HG03159 (cell line): Measurements from ENCODE around the gene SERTAD3.
"Not testable (repeated sequence)": the region's sequence is repeated elsewhere in the genome, so short reads cannot be mapped to it uniquely, and the experiment has no call there.

Experiments used
- ATAC-seq: cut with Tn5 transposase; IDR thresholded peaks from one replicate; pipeline ENCODE4 v1.9.1; 2021; ENCODE audit warnings: mild to moderate bottlenecking, moderate library complexity; ENCODE audit not compliant: unreplicated experiment

SERTAD3 gene

GRCh38 chr19:40428197-40428596, 15.9 kb downstream of the SERTAD3 start:
- ATAC-seq: not testable (repeated sequence)

DNA sequence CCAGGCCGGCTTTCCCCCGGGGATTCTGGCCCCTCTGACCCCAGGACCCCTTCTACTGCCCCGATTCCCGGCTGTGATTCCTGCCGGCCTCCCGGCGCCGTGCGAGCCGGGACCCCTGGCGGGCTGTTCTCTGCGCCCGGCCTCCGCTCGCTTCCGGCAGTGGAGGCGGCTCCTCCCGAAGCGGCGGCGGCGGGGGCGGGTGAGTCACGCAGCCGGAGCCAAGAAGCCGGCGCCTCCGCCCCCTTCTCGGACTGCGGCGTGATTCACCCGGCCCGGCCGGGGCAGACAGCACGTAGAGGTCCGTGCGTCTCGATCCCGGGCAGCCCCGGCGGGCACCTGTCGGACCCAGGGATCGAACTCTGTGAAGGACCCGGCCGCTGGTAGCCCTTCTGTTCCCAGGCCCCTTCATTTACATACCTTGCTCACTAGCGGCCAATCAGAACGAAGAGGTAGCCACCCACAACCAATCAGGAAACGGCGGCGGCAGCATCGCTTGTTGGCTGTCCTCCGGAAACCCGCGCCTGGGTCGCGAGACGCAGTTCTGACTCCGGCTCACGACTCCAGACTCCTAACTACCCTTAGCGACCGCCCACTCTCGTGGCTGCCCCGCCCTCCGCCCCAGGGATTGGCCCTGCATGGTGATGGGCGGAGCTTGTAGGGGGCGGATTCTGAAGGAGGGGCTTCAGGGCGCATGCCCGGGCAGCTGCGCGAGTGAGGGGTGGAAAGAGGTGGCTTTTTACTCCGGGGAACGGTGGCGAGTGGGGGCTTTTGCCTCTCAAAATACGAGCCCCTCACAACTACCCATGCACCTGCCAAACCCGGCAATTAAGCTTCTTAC, 18.5 kb downstream of the SERTAD3 start, which contains the start of gene SERTAD1:
Gene SERTAD1, minus strand, starts transcription at position 543 of the 838 bp plus-strand sequence. CDS start 2,446 bp downstream, outside the sequence.
- peak; percentile 84 for ATAC-seq

- ATAC-seq: no peak
Measured at GRCh38 chr19:40424637-40425449, 19.3 kb downstream of the SERTAD3 start.

GRCh38 chr19:40423938-40424337, 20.2 kb downstream of the SERTAD3 start:
- no peak for ATAC-seq

DNA sequence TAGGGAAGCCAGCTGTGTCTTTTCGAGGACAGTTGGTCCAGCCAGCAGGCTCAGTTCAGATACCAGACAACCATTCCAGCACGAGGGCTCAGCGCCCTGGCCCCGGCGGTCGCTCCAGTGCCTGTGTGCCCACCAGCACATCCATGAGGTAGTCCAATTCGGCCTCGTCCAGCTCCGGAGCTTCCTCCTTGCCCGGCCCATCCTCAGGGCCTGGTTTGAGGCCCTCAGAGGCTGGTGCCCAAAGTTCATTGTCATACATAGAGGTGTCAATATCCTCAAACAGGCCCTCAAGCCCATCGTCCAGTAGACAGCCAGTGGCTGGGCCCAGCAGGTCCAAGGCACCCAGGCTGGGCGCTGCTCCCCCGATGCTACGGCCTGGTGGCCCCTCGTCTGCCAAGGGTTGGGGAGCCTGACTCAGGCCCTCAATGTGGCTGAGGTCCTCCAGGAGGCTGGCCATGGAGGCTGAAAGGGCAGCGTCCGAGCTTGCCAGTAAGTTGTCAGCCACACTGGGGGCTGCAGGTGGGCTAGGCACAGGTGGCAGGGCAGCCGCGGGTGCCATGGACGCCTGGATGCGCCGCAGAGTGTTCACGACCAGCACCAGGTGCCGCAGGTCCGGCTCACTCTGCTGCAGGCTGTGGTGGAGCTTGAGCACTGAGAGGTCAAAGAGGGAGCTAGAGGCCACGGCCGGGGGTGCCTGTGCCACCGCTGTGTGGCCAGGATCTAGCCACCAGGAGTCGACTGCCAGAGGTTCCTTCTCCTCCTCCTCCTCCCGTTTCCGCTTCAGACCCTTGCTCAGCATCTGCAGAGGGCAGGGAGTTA, 21.2 kb downstream of the SERTAD3 start:
- no peak for ATAC-seq

GRCh38 chr19:40421993-40422747, 22.0 kb downstream of the SERTAD3 start:
- no peak for ATAC-seq

DNA sequence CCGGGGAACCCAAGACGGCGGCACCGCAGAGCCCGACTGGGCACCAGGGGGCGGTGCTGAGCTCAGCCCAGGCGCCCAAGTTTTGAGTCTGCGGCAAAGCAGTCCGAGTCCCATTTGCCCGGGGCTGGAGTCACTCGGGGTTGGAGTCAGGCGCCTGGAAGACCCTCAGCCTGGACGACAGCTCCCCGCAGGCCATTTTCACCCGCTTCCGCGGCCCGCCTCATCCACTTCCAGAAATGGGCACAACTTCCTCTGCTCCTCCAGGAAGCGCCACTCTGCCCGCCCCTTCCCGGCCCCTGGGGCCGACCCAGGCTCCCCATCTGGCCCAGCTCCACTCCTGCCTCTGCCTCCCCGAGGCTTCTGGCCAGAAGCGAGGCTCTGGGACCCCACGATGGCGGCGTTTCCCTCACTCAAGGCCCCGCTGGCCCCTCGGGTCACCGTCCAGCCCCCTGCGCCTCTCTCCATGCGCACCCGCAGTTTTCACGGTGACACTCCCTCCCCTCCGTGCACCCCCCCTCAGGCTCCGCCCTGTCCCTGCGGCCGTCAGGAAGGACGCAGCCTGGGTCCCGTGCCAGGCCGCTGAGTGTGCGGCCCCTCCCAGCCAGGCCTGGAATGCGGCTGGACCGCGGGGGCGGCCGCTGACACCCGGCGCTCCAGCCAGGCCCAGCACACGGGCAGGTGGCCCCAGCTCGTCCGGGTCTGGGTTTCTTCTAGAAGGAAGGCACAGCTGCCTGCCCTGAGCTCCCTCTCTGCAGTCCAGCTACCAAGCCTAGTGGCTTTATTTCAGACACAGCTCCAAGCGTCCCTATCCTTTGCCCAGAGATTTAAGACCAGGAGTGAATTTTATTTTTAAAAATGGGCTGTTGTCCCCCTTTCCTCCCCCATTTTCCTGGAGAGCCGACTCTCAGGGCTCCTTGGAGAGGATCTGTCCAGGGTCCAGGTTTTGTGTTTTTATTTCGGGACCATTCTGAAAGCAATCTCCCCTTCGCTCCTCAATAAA, 23.1 kb downstream of the SERTAD3 start:
- ATAC-seq: no peak

- ATAC-seq: no peak
Measured at GRCh38 chr19:40420451-40420765, 23.7 kb downstream of the SERTAD3 start.

DNA sequence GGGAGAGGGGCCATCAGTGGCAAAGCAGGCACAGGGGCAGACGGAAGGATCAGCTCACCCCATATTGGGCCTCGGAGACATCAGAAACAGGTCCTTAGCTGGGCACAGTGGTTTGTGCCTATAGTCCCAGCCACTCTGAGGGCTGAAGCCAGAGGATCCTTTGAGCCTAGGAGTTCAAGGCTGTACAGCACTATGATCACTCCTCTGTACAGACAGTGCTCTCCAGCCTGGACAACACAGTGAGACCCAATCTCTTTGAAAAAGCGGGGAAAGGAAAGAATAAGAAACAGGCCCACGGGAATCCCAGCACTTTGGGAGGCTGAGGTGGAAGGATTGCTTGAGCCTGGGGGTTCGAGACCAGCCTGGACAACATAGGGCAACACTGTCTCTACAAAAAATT, 24.4 kb downstream of the SERTAD3 start:
- ATAC-seq: no peak

- ATAC-seq: no peak
Measured at GRCh38 chr19:40419066-40419612, 25.0 kb downstream of the SERTAD3 start.

GRCh38 chr19:40418040-40418439, 26.1 kb downstream of the SERTAD3 start:
- ATAC-seq: no peak

GRCh38 chr19:40417643-40417981, 26.5 kb downstream of the SERTAD3 start:
- no peak for ATAC-seq

GRCh38 chr19:40416918-40417642, 27.1 kb downstream of the SERTAD3 start:
- no peak for ATAC-seq

GRCh38 chr19:40415768-40416167, 28.4 kb downstream of the SERTAD3 start:
- no peak for ATAC-seq

DNA sequence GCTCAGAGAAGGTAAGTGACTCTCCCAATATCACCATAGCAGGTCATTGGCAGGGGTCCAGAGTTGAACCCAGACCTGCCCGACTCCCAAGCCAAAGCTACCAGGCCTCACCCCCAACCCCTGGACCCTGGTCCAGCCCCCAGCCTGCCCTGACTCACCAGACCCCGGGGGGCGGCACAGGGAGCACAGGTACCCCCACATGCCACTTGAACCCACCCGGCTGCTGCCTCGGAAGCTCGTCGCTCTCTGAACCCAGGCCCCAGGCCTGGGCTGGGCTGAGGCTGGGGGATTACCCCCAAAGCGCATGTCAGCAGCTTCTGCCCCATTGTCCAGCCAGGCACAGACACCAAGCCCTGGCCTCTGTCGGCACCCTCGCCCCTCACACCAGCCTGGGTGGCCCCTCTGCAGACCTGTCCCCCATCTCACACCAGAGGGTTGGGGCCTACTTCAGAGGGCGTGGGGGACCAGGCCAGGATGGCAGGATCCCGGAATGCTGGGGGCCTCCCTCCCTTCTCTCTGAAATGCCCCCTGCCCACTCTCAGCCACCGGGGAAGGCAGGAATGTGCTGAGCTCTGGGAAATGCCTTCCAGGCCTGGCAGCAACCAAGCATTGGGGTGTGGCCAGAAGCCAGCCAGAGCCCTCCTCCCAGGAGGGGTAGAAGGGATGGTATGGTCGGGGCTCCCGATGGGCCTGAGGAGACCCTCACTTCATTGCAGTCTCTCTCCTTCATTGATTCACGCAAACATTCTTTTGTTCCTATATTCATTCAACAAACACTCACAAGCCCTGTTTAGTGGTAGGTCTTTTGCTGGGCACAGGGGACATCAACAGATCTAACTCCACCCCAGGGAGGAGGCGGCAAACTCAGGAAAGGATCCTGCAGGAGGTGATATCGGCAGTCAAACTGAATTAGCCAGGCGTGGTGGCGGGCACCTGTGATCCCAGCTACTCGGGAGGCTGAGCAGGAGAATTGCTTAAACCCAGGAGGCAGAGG, 29.3 kb downstream of the SERTAD3 start:
- no peak for ATAC-seq

DNA sequence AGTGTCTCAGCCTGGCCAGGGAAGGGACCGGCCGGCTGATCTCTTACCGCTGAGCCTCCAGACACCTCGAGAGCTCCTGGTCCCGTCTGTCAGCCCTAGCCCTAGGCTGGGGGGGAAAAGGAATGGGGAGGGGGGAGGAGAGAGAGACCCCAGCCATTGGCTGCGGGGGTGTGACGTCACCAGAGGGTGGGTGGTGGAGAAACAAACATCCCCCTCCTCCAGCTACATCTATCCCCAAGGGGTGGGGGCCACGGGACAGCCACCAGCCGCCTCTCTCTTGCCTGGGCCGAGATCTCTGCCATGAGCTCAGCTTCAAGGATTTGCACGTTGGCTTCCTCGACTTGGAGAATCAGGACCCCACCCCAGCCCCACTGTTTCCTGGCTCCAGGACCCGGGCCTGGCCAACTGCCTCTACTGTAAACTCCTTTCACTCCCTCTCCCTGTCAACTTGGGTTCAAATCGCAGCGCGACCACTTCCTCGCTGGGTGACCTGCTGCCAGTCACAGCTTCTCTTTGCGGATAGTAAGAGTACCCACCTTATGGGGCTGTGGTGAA, 30.8 kb downstream of the SERTAD3 start, which contains the start of gene PRX:
Gene PRX, minus strand, starts transcription at position 88 of the 555 bp plus-strand sequence. CDS start 5,446 bp downstream, outside the sequence.
- no peak for ATAC-seq

GRCh38 chr19:40412866-40413265, 31.3 kb downstream of the SERTAD3 start:
- ATAC-seq: no peak
